Coronary artery (tissue), 2 donors: ENCODE measurements around the gene SPN.

Experiments used
- DNase-seq: peaks from one replicate; pipeline ENCODE4 v3.0.0-alpha.2; 2017; ENCODE audit warnings: low spot score
- H3K27ac ChIP-seq, 2 donors: fragments of 200-600 bp; sonication (generic); one replicate each; pipeline ENCODE4 v1.5.1; 2016 to 2019
- H3K4me3 ChIP-seq: fragments of 200-600 bp; sonication (generic); 2 replicates; pipeline ENCODE4 v1.5.1; 2016; ENCODE audit warnings: mild to moderate bottlenecking, moderate library complexity
- CTCF ChIP-seq: fragments of 200-600 bp; sonication (generic); IDR thresholded peaks from one replicate; pipeline ENCODE4 v1.5.1; 2019; ENCODE audit warnings: antibody characterized with exemption

Gene SPN

GRCh38 chr16:29710227-29711219 lies 47.5 kb downstream of the SPN start:
- peak; percentile 28 for TF ChIP-seq CTCF
- H3K4me3 ChIP-seq = no peak overlapping the region
- no peak for DNase-seq
- H3K27ac ChIP-seq = no peak overlapping the region

- H3K4me3 ChIP-seq = no peak overlapping the region
- no peak overlapping the region for H3K27ac ChIP-seq
- DNase-seq = no peak
- no peak for TF ChIP-seq CTCF
These were observed 49.8 kb downstream of the SPN start for GRCh38 chr16:29712809-29713208.

DNA sequence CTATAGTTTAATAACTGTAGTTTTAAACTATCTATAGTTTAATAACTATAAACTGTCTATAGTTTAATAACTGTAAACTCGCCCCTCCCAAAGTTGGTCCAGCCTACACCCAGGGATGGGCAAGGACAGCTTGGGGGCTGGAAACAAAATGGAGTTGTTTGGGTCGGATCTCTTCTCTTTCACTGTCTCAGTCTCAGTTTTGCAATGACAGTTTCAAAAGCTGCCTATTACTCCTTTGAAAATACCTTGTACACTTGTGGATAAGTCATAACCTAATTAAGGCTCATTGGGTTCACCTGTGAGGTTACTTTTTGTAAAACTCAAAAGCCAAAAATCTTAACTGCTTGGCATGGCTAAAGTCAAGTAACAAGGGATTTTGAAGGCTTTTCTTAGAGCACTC lies 51.3 kb downstream of the SPN start:
- no peak for TF ChIP-seq CTCF
- DNase-seq = no peak
- Histone ChIP-seq H3K4me3 (no peak overlapping the region), H3K27ac (no peak overlapping the region)

- no peak for TF ChIP-seq CTCF
- no peak for DNase-seq
- no peak overlapping the region for H3K4me3 ChIP-seq
- H3K27ac ChIP-seq = no peak overlapping the region
These were observed 51.9 kb downstream of the SPN start for GRCh38 chr16:29714972-29715371.

DNA sequence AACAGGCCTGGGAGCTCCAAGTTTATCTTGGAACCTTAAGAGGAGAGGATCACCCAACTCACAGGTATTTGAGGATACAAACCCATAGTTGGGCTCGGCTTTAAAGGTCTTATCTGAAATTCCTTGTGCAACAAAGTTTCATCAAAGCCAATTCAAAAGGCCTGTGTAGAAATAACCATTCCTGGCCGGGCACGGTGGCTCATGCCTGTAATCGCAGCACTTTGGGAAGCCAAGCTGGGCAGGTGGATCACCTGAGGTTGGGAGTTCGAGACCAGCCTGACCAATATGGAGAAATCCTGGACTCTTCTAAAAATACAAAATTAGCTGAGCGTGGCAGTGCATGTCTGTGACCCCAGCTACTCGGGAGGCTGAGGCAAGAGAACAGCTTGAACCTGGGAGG lies 54.1 kb downstream of the SPN start:
- no peak for TF ChIP-seq CTCF
- DNase-seq = no peak
- H3K4me3 ChIP-seq = no peak overlapping the region
- H3K27ac ChIP-seq = no peak overlapping the region

DNA sequence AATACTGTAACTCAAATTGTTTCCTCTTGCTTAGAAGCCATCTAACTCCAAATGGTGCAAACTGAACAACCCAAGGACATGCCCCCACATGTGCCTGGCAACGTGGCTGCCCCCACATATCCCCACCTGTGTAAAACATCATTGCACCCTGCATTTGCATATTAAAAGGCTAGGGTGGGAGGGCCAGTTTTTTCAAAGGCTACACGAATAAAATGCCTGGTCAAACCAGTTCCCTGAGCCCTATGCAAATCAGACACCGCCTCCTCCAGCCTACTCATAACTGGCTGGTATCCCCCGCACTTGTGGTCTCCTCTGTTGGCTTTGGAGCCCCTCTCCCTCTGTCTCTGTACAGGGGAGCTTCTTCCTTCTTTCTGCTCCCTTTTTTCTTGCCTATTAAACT lies 56.0 kb downstream of the SPN start:
- Histone ChIP-seq H3K4me3 (no peak overlapping the region), H3K27ac (no peak overlapping the region)
- DNase-seq = no peak
- no peak for TF ChIP-seq CTCF
